ENCODE measurements around the gene ZNF768. TPM values are rescaled to one million over a fixed set of nuclear protein-coding genes. Genes with fewer than 3 reads are reported as not detected.
"Not testable (repeated sequence)": the region's sequence is repeated elsewhere in the genome, so short reads cannot be mapped to it uniquely, and the experiment has no call there.

ZNF768 gene
- total and polyA plus RNA-seq, 2 of the 13 experiments (the other 11 are each of a cell fraction or from before 2014, with no cell fraction given), result 26.7 to 34.4 TPM

GRCh38 chr16:30523768-30524574 is 2.4 kb downstream of the ZNF768 start (continued):
- TF ChIP-seq, protein P1, sequence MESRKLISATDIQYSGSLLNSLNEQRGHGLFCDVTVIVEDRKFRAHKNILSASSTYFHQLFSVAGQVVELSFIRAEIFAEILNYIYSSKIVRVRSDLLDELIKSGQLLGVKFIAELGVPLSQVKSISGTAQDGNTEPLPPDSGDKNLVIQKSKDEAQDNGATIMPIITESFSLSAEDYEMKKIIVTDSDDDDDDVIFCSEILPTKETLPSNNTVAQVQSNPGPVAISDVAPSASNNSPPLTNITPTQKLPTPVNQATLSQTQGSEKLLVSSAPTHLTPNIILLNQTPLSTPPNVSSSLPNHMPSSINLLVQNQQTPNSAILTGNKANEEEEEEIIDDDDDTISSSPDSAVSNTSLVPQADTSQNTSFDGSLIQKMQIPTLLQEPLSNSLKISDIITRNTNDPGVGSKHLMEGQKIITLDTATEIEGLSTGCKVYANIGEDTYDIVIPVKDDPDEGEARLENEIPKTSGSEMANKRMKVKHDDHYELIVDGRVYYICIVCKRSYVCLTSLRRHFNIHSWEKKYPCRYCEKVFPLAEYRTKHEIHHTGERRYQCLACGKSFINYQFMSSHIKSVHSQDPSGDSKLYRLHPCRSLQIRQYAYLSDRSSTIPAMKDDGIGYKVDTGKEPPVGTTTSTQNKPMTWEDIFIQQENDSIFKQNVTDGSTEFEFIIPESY (CRISPR knock-in tag; IDR thresholded peaks at IDR 0.05), result peak; percentile 77
- no peak for TF ChIP-seq ZNF800 (CRISPR knock-in tag; IDR thresholded peaks at IDR 0.05)

DNA sequence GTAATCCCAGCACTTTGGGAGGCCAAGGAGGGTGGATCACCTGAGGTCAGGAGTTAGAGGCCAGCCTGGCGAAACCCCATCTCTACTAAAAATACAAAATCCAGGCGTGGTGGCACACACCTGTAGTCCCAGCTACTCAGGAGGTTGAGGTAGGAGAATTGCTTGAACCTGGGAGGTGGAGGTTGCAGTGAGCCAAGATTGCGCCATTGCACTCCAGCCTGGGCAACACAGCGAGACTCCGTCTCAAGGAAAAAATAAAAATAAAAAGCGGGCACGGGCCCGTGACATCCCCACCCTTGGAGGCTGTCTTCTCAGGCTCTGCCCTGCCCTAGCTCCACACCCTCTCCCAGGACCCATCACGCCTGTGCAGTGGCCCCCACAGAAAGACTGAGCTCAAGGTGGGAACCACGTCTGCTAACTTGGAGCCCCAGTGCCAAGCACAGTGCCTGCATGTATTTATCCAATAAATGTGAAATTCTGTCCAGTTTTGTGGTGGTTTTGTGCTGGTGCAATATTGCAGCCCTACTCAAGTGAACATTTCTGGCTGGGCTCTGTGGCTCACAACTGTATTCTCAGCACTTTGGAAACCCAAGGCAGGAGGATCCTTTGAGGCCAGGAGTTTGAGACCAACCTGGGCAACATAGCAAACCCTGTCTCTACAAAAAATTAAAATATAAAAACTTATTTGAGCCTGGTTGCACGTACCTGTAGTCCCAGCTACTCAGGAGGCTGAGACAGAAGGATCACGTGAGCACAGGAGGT is 3.5 kb downstream of the ZNF768 start:
- POLR2A ChIA-PET, result interaction anchor here (0.9 to 1.8 kb wide), 7 partner anchors 12 to 93 kb away, joined by 3 to 11 read pairs (median 7); partner anchors contain the start of genes DCTPP1, ZNF689, ZNF747 and ZNF764
- WGBS (ENCODE audit: low lambda C conversion rate), result 87% methylated on average over 12 of the region's 12 CpGs
- H3K9me3 ChIP-seq (ENCODE audit: low read length); H4K20me1 ChIP-seq (ENCODE audit: insufficient read depth, low read length); BruUV-seq (replicated peaks); H2AFZ ChIP-seq (ENCODE audit: low read length); H3K9ac ChIP-seq (ENCODE audit: insufficient read depth, low read depth, low read length); H3K36me3 ChIP-seq (replicated peaks in 1 of 2; ENCODE audit: control insufficient read depth in 1 of 2, insufficient read depth in 2 of 2, low read length in 2 of 2); CTCF ChIA-PET (ENCODE audit: low intra/inter-chr PET ratio, low total read pairs); H3K27ac ChIP-seq (ENCODE audit: extremely low read length, insufficient read depth, low read length); ATAC-seq; H3K79me2 ChIP-seq (ENCODE audit: insufficient read depth, low read length); DNase-seq (ENCODE audit: low spot score); FAIRE-seq; in situ Hi-C loops (cut with HindIII; ENCODE audit: extremely low pct_ligation_motif_present, low pct_unique_long_range_greater_than_20kb); H3K27me3 ChIP-seq (ENCODE audit: control insufficient read depth in 1 of 2, insufficient read depth in 2 of 2, low read length in 2 of 2): not testable (repeated sequence)
- intact Hi-C loops (cut with micrococcal nuclease; ENCODE audit: unreplicated experiment), result loop anchor here (10.0 kb wide), 1 partner anchor 132 kb away; the partner anchor contains the start of genes FBRS and PRR14
- peak overlapping the region; percentile 86 for H3K4me2 ChIP-seq (ENCODE audit: low read depth, low read length)
- H3K4me1 ChIP-seq (ENCODE audit: insufficient read depth, low read length), result peaks cover 60% of the 10 kb centered on the region
- H3K4me3 ChIP-seq (replicated peaks in 1 of 3; ENCODE audit: insufficient read depth in 1 of 3, low read depth in 2 of 3, low read length in 3 of 3), result peak overlapping the region in 1 of 3 experiments; percentile 61; a peak in 2 of 6 replicates
- TF ChIP-seq TGIF2 (CRISPR knock-in tag; IDR thresholded peaks at IDR 0.05) (0 out of 2 replicates have a peak, but pooled peaks have one; percentile 12), TBX3 (IDR thresholded peaks at IDR 0.05; ENCODE audit: borderline replicate concordance) (0 out of 2 replicates have a peak, but pooled peaks have one; percentile 3), KDM5B (CRISPR knock-in tag; IDR thresholded peaks at IDR 0.05; ENCODE audit: borderline replicate concordance) (0 out of 2 replicates have a peak, but pooled peaks have one; percentile 26), ZC3H13 (CRISPR knock-in tag; IDR thresholded peaks at IDR 0.05) (peak; percentile 5; the same call in 1 of the 2 replicates), ZNF770 (CRISPR knock-in tag; IDR thresholded peaks at IDR 0.05) (peak; percentile 68), ZNF121 (CRISPR knock-in tag; IDR thresholded peaks at IDR 0.05) (peak; percentile 96), ZMYM3 (CRISPR knock-in tag; IDR thresholded peaks at IDR 0.05) (peak; percentile 54), POLR2G (IDR thresholded peaks at IDR 0.05; ENCODE audit: low read depth, low read length) (peak; percentile 53; the same call in 1 of the 2 replicates), TMF1 (CRISPR knock-in tag; IDR thresholded peaks at IDR 0.05; ENCODE audit: low read depth) (peak; percentile 9; the same call in 1 of the 2 replicates)
- TF ChIP-seq, protein P2, sequence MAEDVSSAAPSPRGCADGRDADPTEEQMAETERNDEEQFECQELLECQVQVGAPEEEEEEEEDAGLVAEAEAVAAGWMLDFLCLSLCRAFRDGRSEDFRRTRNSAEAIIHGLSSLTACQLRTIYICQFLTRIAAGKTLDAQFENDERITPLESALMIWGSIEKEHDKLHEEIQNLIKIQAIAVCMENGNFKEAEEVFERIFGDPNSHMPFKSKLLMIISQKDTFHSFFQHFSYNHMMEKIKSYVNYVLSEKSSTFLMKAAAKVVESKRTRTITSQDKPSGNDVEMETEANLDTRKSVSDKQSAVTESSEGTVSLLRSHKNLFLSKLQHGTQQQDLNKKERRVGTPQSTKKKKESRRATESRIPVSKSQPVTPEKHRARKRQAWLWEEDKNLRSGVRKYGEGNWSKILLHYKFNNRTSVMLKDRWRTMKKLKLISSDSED (CRISPR knock-in tag; IDR thresholded peaks at IDR 0.05), result 0 out of 2 replicates have a peak, but pooled peaks have one; percentile 30

Measured in HepG2 (cell line).